ENCODE data around the gene PYROXD2. TPM values are rescaled to one million over a fixed set of nuclear protein-coding genes. Genes with fewer than 3 reads are reported as not detected.

Gene PYROXD2
- total and polyA plus RNA-seq, 10 of the 15 experiments (the other 5 are each of a cell fraction or from before 2014, with no cell fraction given) = 4.8 to 15.8 (median 11.1) TPM

- SMC1A ChIA-PET (ENCODE audit: uncharacterized antibody, unreplicated experiment) = interaction anchor here (0.7 to 1.7 kb wide), 5 partner anchors 9 to 106 kb away, joined by 3 to 5 read pairs (median 4); partner anchors contain the start of gene PYROXD2
- FAIRE-seq = no peak
Measured at GRCh38 chr10:98340261-98340939, 74.6 kb downstream of the PYROXD2 start.

More at GRCh38 chr10:98340261-98340939, 74.6 kb downstream of the PYROXD2 start:
- Histone ChIP-seq H3K9me3 (replicated peaks; ENCODE audit: control insufficient read depth, insufficient read depth, low read length) (no peaks in the 10 kb centered on the region; the same call in 2 of the 3 replicates), H2AFZ (ENCODE audit: control insufficient read depth, low read depth, low read length) (peak overlapping the region; percentile 48), H3K9ac (ENCODE audit: control insufficient read depth, insufficient read depth, low read length) (peak overlapping the region; percentile 42), H3K27me3 (replicated peaks in 1 of 2; ENCODE audit: control insufficient read depth in 2 of 2, insufficient read depth in 2 of 2, low read length in 1 of 2) (no peaks in the 10 kb centered on the region), H3K27ac (ENCODE audit: control insufficient read depth, insufficient read depth) (peak overlapping the region; percentile 22; the same call in 1 of the 2 replicates), H4K20me1 (ENCODE audit: control insufficient read depth, insufficient read depth) (no peaks in the 10 kb centered on the region), H3K36me3 (ENCODE audit: control insufficient read depth in 2 of 2, insufficient read depth in 2 of 2, low read length in 1 of 2) (no peaks in the 10 kb centered on the region), H3K4me1 (ENCODE audit: control insufficient read depth, insufficient read depth, low read length) (peaks cover 21% of the 10 kb centered on the region), H3K4me3 (peak overlapping the region; percentile 40; the same call in 1 of the 2 replicates), H3K4me2 (ENCODE audit: control insufficient read depth, insufficient read depth) (peak overlapping the region; percentile 90), H3K79me2 (ENCODE audit: control insufficient read depth, insufficient read depth, low read length) (no peaks in the 10 kb centered on the region)
- RAD21 ChIA-PET (ENCODE audit: unreplicated experiment) = interaction anchor here (1.0 kb wide), 1 partner anchor 9 kb away, joined by 3 read pairs; no protein-coding TSS in a partner anchor
- POLR2A ChIA-PET = interaction anchor here (0.9 to 1.1 kb wide), 2 partner anchors 9 to 18 kb away, joined by 3 to 4 read pairs; no protein-coding TSS in a partner anchor
- CTCF ChIA-PET = interaction anchor here (0.7 to 2.2 kb wide), 7 partner anchors 9 to 1127 kb away, joined by 3 to 14 read pairs (median 4); no protein-coding TSS in a partner anchor
- intact Hi-C loops (cut with micrococcal nuclease; ENCODE audit: unreplicated experiment) (no loop called here), in situ Hi-C loops (cut with MboI) (no loop called here)
- WGBS (ENCODE audit: insufficient coverage, insufficient replicate concordance, low lambda C conversion rate, missing lambda C conversion rate) = 27% methylated on average over 8 of the region's 8 CpGs
- ATAC-seq (peak; percentile 77), DNase-seq (ENCODE audit: low read depth, low spot score) (peak; percentile 46)
- TF ChIP-seq ETV6 (conservative IDR thresholded peaks at IDR 0.05 in 1 of 2, IDR thresholded peaks at IDR 0.05 in 1 of 2; ENCODE audit: borderline replicate concordance in 1 of 2, low read depth in 1 of 2) (no peak), ATF7 (IDR thresholded peaks at IDR 0.05; ENCODE audit: low read depth) (no peak), NFYA (IDR thresholded peaks at IDR 0.05; ENCODE audit: borderline replicate concordance, low read depth, low read length) (no peak), SMAD5 (IDR thresholded peaks at IDR 0.05; ENCODE audit: low read depth) (no peak), POLR2A (IDR thresholded peaks at IDR 0.05; ENCODE audit: low read depth, low read length) (no peak), ZBTB4 (CRISPR knock-in tag; IDR thresholded peaks at IDR 0.05) (no peak), MYC (IDR thresholded peaks at IDR 0.05; ENCODE audit: insufficient read depth, insufficient read length, insufficient replicate concordance, low read length, severe bottlenecking) (no peak), ZNF384 (IDR thresholded peaks at IDR 0.05; ENCODE audit: borderline replicate concordance, low read depth, low read length) (no peak), ASH2L (IDR thresholded peaks at IDR 0.05; ENCODE audit: borderline replicate concordance, low read depth) (no peak), ZNF24 (IDR thresholded peaks at IDR 0.05) (no peak), RELA (IDR thresholded peaks at IDR 0.05; ENCODE audit: borderline replicate concordance, partially characterized antibody) (no peak), RELB (IDR thresholded peaks at IDR 0.05; ENCODE audit: low read depth) (no peak)
- BruUV-seq (replicated peaks) = no TSS peak

Data from GM12878 (cell line).